SK-N-SH (cell line): ENCODE results near the gene CSTF3.

Source experiments
- GATA2 ChIP-seq: sonication (generic); formaldehyde crosslinking; IDR thresholded peaks from 2 replicates; pipeline ENCODE4 v1.5.0; 2020; ENCODE audit warnings: mild to moderate bottlenecking, missing genetic modification reagents
- JUND ChIP-seq: IDR thresholded peaks from 2 replicates; pipeline ENCODE4 v1.4.0; 2012
- TF ChIP-seq, protein P1 (sequence below): fragments of 200-600 bp; sonication (generic); IDR thresholded peaks from 2 replicates; pipeline ENCODE4 v1.6.1; 2017; ENCODE audit warnings: antibody characterized with exemption, mild to moderate bottlenecking, moderate library complexity
- TF ChIP-seq, protein P2 (sequence below): fragments of 150-350 bp; IDR thresholded peaks from 2 replicates; pipeline ENCODE4 v1.6.1; 2016; ENCODE audit warnings: mild to moderate bottlenecking, low read depth, low read length

DNA sequence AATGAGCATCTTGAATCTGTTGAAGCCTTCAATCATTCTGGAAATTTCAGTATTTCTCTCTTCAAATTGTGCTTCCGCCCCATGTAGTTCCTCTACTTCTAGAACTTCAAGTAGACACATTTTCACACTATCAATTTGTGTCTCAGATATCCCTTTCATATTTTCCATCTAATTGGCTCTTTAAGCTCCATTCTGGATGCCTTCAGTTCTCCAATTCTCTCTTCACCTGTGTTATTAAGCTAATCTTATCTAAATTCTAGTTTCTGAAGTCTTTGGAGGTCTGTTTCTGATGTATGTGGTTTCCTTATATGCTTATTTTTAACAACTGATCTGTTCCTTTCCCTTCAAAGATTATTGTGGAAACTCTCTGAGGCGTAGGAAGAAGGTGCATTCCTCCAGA lies 36.3 kb downstream of the CSTF3 start:
- TF ChIP-seq GATA2 (CRISPR knock-in tag) = no peak
- TF ChIP-seq, protein P1, sequence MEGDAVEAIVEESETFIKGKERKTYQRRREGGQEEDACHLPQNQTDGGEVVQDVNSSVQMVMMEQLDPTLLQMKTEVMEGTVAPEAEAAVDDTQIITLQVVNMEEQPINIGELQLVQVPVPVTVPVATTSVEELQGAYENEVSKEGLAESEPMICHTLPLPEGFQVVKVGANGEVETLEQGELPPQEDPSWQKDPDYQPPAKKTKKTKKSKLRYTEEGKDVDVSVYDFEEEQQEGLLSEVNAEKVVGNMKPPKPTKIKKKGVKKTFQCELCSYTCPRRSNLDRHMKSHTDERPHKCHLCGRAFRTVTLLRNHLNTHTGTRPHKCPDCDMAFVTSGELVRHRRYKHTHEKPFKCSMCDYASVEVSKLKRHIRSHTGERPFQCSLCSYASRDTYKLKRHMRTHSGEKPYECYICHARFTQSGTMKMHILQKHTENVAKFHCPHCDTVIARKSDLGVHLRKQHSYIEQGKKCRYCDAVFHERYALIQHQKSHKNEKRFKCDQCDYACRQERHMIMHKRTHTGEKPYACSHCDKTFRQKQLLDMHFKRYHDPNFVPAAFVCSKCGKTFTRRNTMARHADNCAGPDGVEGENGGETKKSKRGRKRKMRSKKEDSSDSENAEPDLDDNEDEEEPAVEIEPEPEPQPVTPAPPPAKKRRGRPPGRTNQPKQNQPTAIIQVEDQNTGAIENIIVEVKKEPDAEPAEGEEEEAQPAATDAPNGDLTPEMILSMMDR = no peak
- TF ChIP-seq JUND = 0 out of 2 replicates have a peak, but pooled peaks have one; percentile 3
- TF ChIP-seq, protein P2, sequence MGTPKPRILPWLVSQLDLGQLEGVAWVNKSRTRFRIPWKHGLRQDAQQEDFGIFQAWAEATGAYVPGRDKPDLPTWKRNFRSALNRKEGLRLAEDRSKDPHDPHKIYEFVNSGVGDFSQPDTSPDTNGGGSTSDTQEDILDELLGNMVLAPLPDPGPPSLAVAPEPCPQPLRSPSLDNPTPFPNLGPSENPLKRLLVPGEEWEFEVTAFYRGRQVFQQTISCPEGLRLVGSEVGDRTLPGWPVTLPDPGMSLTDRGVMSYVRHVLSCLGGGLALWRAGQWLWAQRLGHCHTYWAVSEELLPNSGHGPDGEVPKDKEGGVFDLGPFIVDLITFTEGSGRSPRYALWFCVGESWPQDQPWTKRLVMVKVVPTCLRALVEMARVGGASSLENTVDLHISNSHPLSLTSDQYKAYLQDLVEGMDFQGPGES = no peak
